WTC11 (cell line): Measurements from ENCODE around the gene UCP3. TPM values are rescaled to one million over a fixed set of nuclear protein-coding genes. Genes with fewer than 3 reads are reported as not detected.

ENCODE experiments used
- ATAC-seq: fragments of 200-7000 bp; cut with Tn5 transposase; 2 replicates; pipeline ENCODE4 v1.10.0; 2021; ENCODE audit warnings: mild to moderate bottlenecking, moderate library complexity
- CTCF ChIA-PET: fragments of 300-600 bp; sonication (Branson Sonifier 250); formaldehyde crosslinking; loops from one replicate; lab custom pipeline; 2021; ENCODE audit warnings: antibody characterized with exemption; lab: Charles Lee
- POLR2A ChIA-PET: fragments of 350-600 bp; sonication (Branson Sonifier 250); formaldehyde crosslinking; loops from one replicate; lab custom pipeline; 2021; ENCODE audit warnings: antibody characterized with exemption; lab: Charles Lee
- DNase-seq: peaks from one replicate; pipeline ENCODE4 v3.0.0; 2021; ENCODE audit warnings: low spot score
- H3K27ac Mint-ChIP-seq: 2 replicates; pipeline ENCODE4 v1.8.0; 2021; ENCODE audit warnings: mixed read lengths
- H3K27me3 Mint-ChIP-seq: 2 replicates; pipeline ENCODE4 v1.8.0; 2021; ENCODE audit warnings: low read depth, mild to moderate bottlenecking, moderate library complexity, mixed read lengths
- H3K36me3 Mint-ChIP-seq: 2 replicates; pipeline ENCODE4 v1.8.0; 2021; ENCODE audit warnings: mixed read lengths
- H3K4me1 Mint-ChIP-seq: 2 replicates; pipeline ENCODE4 v1.8.0; 2022; ENCODE audit warnings: mixed read lengths
- H3K4me3 Mint-ChIP-seq: 2 replicates; pipeline ENCODE4 v1.8.0; 2021; ENCODE audit warnings: mild to moderate bottlenecking, moderate library complexity, mixed read lengths
- H3K9me3 Mint-ChIP-seq: 2 replicates; pipeline ENCODE4 v1.8.0; 2021; ENCODE audit warnings: mixed read lengths
- CBFB ChIP-seq: sonication (generic); formaldehyde crosslinking; IDR thresholded peaks from 2 replicates; pipeline ENCODE4 v1.8.1; 2022; ENCODE audit warnings: mild to moderate bottlenecking, low read depth, missing genetic modification reagents
- FOXP1 ChIP-seq: sonication (generic); formaldehyde crosslinking; IDR thresholded peaks from 2 replicates; pipeline ENCODE4 v1.8.0; 2022; ENCODE audit warnings: missing genetic modification reagents, mild to moderate bottlenecking, moderate library complexity, borderline replicate concordance
- GABPB1 ChIP-seq: sonication (generic); formaldehyde crosslinking; IDR thresholded peaks from 2 replicates; pipeline ENCODE4 v1.8.1; 2023; ENCODE audit warnings: mild to moderate bottlenecking, missing genetic modification reagents
- JUN ChIP-seq: sonication (generic); formaldehyde crosslinking; IDR thresholded peaks from 2 replicates; pipeline ENCODE4 v1.8.0; 2023; ENCODE audit warnings: mild to moderate bottlenecking, missing genetic modification reagents
- NR1H2 ChIP-seq: sonication (generic); formaldehyde crosslinking; IDR thresholded peaks from 2 replicates; pipeline ENCODE4 v1.9.0; 2021; ENCODE audit warnings: mild to moderate bottlenecking, moderate library complexity, missing genetic modification reagents
- OVOL2 ChIP-seq: fragments of 250-450 bp; sonication (Bioruptor Pico); IDR thresholded peaks from 2 replicates; pipeline ENCODE4 v1.9.0; 2021; ENCODE audit warnings: mild to moderate bottlenecking, borderline replicate concordance
- SMAD4 ChIP-seq: sonication (generic); formaldehyde crosslinking; IDR thresholded peaks from 2 replicates; pipeline ENCODE4 v1.8.0; 2022; ENCODE audit warnings: mild to moderate bottlenecking, missing genetic modification reagents
- SOX15 ChIP-seq: fragments of 250-450 bp; sonication (Bioruptor Pico); IDR thresholded peaks from 2 replicates; pipeline ENCODE4 v1.9.0; 2021; ENCODE audit warnings: mild to moderate bottlenecking
- total RNA-seq: library from RNA; stranded (reverse); gene quantifications from 3 replicates; pipeline ENCODE4 v1.2.3, GENCODE V29; 2021
- TF ChIP-seq, protein P1 (sequence below): sonication (generic); formaldehyde crosslinking; IDR thresholded peaks from 2 replicates; pipeline ENCODE4 v1.8.0; 2023; ENCODE audit warnings: missing genetic modification reagents
- TF ChIP-seq, protein P2 (sequence below): sonication (generic); formaldehyde crosslinking; IDR thresholded peaks from 2 replicates; pipeline ENCODE4 v1.8.0; 2023; ENCODE audit warnings: missing genetic modification reagents, mild to moderate bottlenecking, borderline replicate concordance
- TF ChIP-seq, protein P3 (sequence below): sonication (generic); formaldehyde crosslinking; IDR thresholded peaks from 2 replicates; pipeline ENCODE4 v1.8.1; 2023; ENCODE audit warnings: mild to moderate bottlenecking, missing genetic modification reagents, borderline replicate concordance
- TF ChIP-seq, protein P4 (sequence below): sonication (generic); formaldehyde crosslinking; conservative IDR thresholded peaks from 2 replicates; pipeline ENCODE4 v1.8.1; 2022; ENCODE audit warnings: mild to moderate bottlenecking, missing genetic modification reagents
- TF ChIP-seq, protein P5 (sequence below): sonication (generic); formaldehyde crosslinking; IDR thresholded peaks from 2 replicates; pipeline ENCODE4 v1.8.1; 2022; ENCODE audit warnings: mild to moderate bottlenecking, moderate library complexity, missing genetic modification reagents
- TF ChIP-seq, protein P6 (sequence below): sonication (generic); formaldehyde crosslinking; IDR thresholded peaks from 2 replicates; pipeline ENCODE4 v1.8.1; 2022; ENCODE audit warnings: mild to moderate bottlenecking, missing genetic modification reagents, moderate library complexity, borderline replicate concordance
- TF ChIP-seq, protein P7 (sequence below): sonication (generic); formaldehyde crosslinking; IDR thresholded peaks from 2 replicates; pipeline ENCODE4 v1.8.1; 2023; ENCODE audit warnings: mild to moderate bottlenecking, missing genetic modification reagents, moderate library complexity
- TF ChIP-seq, protein P8 (sequence below): fragments of 250-450 bp; sonication (Bioruptor Pico); conservative IDR thresholded peaks from 2 replicates; pipeline ENCODE4 v1.9.0; 2021; ENCODE audit warnings: mild to moderate bottlenecking
- TF ChIP-seq, protein P9 (sequence below): sonication (generic); formaldehyde crosslinking; IDR thresholded peaks from 2 replicates; pipeline ENCODE4 v1.8.0; 2022; ENCODE audit warnings: mild to moderate bottlenecking, missing genetic modification reagents

The UCP3 gene
- total RNA-seq, 1 experiment from 2014 or later: 0.55 TPM

DNA sequence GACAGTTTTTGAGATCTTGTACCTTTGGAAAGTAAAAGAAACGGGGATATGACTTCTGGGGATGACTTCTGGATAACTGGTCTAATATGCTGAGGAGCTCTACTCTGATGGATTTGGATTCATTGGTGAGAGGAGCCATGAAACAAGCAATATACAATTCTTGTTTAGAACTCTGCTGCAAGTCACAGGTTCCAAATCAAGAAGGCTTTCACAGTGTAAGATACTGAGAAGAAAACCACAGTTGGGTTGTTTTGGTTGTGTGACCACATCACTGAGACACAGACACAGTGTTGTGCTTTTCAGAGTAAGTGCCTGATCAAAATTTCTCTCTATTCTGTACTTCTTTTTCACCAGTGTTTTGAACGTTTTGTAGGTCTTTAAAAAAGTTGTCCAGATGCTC lies 13.2 kb downstream of the UCP3 start:
- H3K9me3 Mint-ChIP-seq: no peaks in the 10 kb centered on the region

DNA sequence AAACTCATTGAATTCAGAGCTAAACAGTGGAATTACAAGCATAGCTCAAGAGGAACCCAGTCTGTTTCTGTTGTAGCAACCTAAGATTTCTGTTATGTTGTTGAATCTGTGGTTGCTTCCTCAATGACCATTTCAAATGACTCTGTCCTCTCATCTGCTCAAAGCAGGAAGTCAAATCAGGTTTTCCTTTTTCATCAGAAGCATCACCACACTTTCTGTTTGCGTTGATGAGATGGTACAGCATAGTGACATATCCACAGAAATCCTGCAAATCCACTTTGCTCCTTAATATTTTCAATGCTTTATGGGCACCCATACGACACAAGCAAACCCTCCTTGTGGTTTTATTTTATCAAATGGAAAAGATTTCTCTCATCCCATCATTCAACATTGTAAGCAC lies 13.6 kb downstream of the UCP3 start:
- Mint-ChIP-seq H3K4me3 (no peak overlapping the region), H3K36me3 (no peaks in the 10 kb centered on the region), H3K27me3 (no peaks in the 10 kb centered on the region), H3K27ac (no peak overlapping the region), H3K9me3 (no peaks in the 10 kb centered on the region), H3K4me1 (peaks cover 11% of the 10 kb centered on the region)
- DNase-seq (no peak), ATAC-seq (no peak)
- ChIA-PET POLR2A (no interaction called here), CTCF (no interaction called here)
- TF ChIP-seq FOXP1: no peak
- TF ChIP-seq, protein P1, sequence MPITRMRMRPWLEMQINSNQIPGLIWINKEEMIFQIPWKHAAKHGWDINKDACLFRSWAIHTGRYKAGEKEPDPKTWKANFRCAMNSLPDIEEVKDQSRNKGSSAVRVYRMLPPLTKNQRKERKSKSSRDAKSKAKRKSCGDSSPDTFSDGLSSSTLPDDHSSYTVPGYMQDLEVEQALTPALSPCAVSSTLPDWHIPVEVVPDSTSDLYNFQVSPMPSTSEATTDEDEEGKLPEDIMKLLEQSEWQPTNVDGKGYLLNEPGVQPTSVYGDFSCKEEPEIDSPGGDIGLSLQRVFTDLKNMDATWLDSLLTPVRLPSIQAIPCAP: no peak
- TF ChIP-seq, protein P2, sequence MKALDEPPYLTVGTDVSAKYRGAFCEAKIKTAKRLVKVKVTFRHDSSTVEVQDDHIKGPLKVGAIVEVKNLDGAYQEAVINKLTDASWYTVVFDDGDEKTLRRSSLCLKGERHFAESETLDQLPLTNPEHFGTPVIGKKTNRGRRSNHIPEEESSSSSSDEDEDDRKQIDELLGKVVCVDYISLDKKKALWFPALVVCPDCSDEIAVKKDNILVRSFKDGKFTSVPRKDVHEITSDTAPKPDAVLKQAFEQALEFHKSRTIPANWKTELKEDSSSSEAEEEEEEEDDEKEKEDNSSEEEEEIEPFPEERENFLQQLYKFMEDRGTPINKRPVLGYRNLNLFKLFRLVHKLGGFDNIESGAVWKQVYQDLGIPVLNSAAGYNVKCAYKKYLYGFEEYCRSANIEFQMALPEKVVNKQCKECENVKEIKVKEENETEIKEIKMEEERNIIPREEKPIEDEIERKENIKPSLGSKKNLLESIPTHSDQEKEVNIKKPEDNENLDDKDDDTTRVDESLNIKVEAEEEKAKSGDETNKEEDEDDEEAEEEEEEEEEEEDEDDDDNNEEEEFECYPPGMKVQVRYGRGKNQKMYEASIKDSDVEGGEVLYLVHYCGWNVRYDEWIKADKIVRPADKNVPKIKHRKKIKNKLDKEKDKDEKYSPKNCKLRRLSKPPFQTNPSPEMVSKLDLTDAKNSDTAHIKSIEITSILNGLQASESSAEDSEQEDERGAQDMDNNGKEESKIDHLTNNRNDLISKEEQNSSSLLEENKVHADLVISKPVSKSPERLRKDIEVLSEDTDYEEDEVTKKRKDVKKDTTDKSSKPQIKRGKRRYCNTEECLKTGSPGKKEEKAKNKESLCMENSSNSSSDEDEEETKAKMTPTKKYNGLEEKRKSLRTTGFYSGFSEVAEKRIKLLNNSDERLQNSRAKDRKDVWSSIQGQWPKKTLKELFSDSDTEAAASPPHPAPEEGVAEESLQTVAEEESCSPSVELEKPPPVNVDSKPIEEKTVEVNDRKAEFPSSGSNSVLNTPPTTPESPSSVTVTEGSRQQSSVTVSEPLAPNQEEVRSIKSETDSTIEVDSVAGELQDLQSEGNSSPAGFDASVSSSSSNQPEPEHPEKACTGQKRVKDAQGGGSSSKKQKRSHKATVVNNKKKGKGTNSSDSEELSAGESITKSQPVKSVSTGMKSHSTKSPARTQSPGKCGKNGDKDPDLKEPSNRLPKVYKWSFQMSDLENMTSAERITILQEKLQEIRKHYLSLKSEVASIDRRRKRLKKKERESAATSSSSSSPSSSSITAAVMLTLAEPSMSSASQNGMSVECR (CRISPR knock-in tag): no peak
- no peak for TF ChIP-seq JUN
- TF ChIP-seq, protein P3, sequence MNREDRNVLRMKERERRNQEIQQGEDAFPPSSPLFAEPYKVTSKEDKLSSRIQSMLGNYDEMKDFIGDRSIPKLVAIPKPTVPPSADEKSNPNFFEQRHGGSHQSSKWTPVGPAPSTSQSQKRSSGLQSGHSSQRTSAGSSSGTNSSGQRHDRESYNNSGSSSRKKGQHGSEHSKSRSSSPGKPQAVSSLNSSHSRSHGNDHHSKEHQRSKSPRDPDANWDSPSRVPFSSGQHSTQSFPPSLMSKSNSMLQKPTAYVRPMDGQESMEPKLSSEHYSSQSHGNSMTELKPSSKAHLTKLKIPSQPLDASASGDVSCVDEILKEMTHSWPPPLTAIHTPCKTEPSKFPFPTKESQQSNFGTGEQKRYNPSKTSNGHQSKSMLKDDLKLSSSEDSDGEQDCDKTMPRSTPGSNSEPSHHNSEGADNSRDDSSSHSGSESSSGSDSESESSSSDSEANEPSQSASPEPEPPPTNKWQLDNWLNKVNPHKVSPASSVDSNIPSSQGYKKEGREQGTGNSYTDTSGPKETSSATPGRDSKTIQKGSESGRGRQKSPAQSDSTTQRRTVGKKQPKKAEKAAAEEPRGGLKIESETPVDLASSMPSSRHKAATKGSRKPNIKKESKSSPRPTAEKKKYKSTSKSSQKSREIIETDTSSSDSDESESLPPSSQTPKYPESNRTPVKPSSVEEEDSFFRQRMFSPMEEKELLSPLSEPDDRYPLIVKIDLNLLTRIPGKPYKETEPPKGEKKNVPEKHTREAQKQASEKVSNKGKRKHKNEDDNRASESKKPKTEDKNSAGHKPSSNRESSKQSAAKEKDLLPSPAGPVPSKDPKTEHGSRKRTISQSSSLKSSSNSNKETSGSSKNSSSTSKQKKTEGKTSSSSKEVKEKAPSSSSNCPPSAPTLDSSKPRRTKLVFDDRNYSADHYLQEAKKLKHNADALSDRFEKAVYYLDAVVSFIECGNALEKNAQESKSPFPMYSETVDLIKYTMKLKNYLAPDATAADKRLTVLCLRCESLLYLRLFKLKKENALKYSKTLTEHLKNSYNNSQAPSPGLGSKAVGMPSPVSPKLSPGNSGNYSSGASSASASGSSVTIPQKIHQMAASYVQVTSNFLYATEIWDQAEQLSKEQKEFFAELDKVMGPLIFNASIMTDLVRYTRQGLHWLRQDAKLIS (CRISPR knock-in tag): no peak
- TF ChIP-seq, protein P4, sequence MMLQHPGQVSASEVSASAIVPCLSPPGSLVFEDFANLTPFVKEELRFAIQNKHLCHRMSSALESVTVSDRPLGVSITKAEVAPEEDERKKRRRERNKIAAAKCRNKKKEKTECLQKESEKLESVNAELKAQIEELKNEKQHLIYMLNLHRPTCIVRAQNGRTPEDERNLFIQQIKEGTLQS (CRISPR knock-in tag): no peak
- no peak for TF ChIP-seq SOX15 (CRISPR knock-in tag)
- no peak for TF ChIP-seq NR1H2 (CRISPR knock-in tag)
- no peak for TF ChIP-seq SMAD4 (CRISPR knock-in tag)
- TF ChIP-seq, protein P5, sequence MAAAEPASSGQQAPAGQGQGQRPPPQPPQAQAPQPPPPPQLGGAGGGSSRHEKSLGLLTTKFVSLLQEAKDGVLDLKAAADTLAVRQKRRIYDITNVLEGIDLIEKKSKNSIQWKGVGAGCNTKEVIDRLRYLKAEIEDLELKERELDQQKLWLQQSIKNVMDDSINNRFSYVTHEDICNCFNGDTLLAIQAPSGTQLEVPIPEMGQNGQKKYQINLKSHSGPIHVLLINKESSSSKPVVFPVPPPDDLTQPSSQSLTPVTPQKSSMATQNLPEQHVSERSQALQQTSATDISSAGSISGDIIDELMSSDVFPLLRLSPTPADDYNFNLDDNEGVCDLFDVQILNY (CRISPR knock-in tag): no peak
- TF ChIP-seq, protein P6, sequence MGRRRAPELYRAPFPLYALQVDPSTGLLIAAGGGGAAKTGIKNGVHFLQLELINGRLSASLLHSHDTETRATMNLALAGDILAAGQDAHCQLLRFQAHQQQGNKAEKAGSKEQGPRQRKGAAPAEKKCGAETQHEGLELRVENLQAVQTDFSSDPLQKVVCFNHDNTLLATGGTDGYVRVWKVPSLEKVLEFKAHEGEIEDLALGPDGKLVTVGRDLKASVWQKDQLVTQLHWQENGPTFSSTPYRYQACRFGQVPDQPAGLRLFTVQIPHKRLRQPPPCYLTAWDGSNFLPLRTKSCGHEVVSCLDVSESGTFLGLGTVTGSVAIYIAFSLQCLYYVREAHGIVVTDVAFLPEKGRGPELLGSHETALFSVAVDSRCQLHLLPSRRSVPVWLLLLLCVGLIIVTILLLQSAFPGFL (CRISPR knock-in tag): no peak
- TF ChIP-seq OVOL2 (CRISPR knock-in tag): no peak

More for the DNA sequence above, 13.2 kb downstream of the UCP3 start:
- POLR2A ChIA-PET: no interaction called here
- Mint-ChIP-seq H3K27me3 (no peaks in the 10 kb centered on the region), H3K27ac (no peak overlapping the region), H3K4me3 (no peak overlapping the region), H3K4me1 (peaks cover 9% of the 10 kb centered on the region), H3K36me3 (no peaks in the 10 kb centered on the region)
- ATAC-seq: no peak
- CTCF ChIA-PET: no interaction called here
- TF ChIP-seq, protein P7, sequence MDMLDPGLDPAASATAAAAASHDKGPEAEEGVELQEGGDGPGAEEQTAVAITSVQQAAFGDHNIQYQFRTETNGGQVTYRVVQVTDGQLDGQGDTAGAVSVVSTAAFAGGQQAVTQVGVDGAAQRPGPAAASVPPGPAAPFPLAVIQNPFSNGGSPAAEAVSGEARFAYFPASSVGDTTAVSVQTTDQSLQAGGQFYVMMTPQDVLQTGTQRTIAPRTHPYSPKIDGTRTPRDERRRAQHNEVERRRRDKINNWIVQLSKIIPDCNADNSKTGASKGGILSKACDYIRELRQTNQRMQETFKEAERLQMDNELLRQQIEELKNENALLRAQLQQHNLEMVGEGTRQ (CRISPR knock-in tag): no peak
- TF ChIP-seq, protein P8, sequence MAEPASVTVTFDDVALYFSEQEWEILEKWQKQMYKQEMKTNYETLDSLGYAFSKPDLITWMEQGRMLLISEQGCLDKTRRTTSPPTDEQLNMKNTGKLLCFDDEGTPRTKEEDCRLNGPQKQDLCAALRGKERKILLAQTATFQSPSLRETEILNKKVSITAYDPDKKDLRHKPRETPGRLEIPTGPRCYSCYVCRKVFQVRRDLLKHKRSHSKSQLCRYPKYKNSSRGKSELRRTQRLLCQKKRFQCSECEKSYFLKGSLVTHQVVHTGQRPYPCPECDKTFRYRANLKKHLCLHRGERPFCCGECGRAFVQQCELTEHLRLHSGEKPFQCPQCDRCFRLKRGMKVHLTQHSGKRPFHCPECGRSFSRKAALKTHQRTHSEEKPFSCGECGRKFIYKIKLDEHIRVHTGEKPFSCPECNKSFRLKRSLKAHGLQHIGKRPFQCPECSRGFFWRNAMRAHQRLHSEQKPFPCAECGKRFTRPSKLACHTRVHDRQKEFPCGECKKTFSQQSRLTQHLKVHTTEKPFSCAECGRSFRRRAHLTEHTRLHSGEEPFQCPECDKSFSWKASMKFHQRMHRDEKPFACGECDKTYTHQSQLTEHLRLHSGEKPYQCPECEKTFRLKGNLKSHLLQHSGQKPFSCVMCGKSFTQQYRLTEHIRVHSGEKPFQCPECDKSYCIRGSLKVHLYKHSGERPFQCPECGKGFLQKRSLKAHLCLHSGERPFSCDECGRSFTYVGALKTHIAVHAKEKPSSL: no peak
- TF ChIP-seq GABPB1 (CRISPR knock-in tag) (no peak), CBFB (CRISPR knock-in tag) (no peak)
- TF ChIP-seq, protein P9, sequence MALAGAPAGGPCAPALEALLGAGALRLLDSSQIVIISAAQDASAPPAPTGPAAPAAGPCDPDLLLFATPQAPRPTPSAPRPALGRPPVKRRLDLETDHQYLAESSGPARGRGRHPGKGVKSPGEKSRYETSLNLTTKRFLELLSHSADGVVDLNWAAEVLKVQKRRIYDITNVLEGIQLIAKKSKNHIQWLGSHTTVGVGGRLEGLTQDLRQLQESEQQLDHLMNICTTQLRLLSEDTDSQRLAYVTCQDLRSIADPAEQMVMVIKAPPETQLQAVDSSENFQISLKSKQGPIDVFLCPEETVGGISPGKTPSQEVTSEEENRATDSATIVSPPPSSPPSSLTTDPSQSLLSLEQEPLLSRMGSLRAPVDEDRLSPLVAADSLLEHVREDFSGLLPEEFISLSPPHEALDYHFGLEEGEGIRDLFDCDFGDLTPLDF (CRISPR knock-in tag): no peak
- DNase-seq: no peak
